ENCODE data around the gene TPCN2.

DNA sequence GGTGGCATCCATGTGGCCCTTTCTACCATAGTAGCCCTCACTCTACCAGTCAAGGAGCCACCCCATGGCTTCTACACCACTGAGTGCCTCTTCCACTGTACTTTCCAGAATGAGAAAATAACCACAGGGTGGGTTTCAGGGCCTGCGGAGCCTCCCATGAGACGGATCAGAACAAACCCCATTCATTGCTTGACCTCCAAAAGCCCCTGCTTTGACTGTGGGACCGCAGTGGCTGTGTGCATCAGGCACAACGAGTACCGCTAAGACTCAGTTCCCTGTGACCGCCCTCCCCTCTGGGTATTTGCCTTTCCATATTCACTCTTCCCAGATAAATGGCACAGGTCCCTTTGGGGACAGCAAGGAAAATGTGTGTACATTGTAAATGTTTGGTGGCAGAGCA, 24.2 kb upstream of the TPCN2 start:
- TF ChIP-seq, protein P1, sequence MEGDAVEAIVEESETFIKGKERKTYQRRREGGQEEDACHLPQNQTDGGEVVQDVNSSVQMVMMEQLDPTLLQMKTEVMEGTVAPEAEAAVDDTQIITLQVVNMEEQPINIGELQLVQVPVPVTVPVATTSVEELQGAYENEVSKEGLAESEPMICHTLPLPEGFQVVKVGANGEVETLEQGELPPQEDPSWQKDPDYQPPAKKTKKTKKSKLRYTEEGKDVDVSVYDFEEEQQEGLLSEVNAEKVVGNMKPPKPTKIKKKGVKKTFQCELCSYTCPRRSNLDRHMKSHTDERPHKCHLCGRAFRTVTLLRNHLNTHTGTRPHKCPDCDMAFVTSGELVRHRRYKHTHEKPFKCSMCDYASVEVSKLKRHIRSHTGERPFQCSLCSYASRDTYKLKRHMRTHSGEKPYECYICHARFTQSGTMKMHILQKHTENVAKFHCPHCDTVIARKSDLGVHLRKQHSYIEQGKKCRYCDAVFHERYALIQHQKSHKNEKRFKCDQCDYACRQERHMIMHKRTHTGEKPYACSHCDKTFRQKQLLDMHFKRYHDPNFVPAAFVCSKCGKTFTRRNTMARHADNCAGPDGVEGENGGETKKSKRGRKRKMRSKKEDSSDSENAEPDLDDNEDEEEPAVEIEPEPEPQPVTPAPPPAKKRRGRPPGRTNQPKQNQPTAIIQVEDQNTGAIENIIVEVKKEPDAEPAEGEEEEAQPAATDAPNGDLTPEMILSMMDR (IDR thresholded peaks at IDR 0.05): no peak
- TF ChIP-seq POLR2A (IDR thresholded peaks at IDR 0.05): no peak
